ENCODE results near the gene TEKTIP1.
A peak's percentile ranks its signal among the peaks of the same experiment; 100 is the strongest.

Gene TEKTIP1

GRCh38 chr19:3537438-3538240, 1.3 kb upstream of the TEKTIP1 start:
- no peak for DNase-seq (ENCODE audit: low spot score)

GRCh38 chr19:3538258-3538929, 580 bp upstream of the TEKTIP1 start:
- DNase-seq (ENCODE audit: low spot score) = no peak

GRCh38 chr19:3539756-3540118, 763 bp downstream of the TEKTIP1 start:
- no peak for DNase-seq (ENCODE audit: low spot score)

GRCh38 chr19:3543150-3544057, 4.4 kb downstream of the TEKTIP1 start:
- DNase-seq (ENCODE audit: low spot score) = peak; percentile 73

GRCh38 chr19:3544058-3544376, 5.0 kb downstream of the TEKTIP1 start:
- no peak for DNase-seq (ENCODE audit: low spot score)

GRCh38 chr19:3544742-3545668, 6.0 kb downstream of the TEKTIP1 start:
- peak; percentile 89 for DNase-seq (ENCODE audit: low spot score)

GRCh38 chr19:3545669-3546034, 6.7 kb downstream of the TEKTIP1 start:
- DNase-seq (ENCODE audit: low spot score) = no peak

- no peak for DNase-seq (ENCODE audit: low spot score)
Observed at GRCh38 chr19:3546119-3546518, 7.1 kb downstream of the TEKTIP1 start.

- DNase-seq (ENCODE audit: low spot score) = no peak
Observed at GRCh38 chr19:3547301-3547731, 8.3 kb downstream of the TEKTIP1 start.

- DNase-seq (ENCODE audit: low spot score) = no peak
Observed at GRCh38 chr19:3547767-3548282, 8.9 kb downstream of the TEKTIP1 start.

- peak; percentile 69 for DNase-seq (ENCODE audit: low spot score)
Observed at GRCh38 chr19:3548606-3549005, 9.6 kb downstream of the TEKTIP1 start.

GRCh38 chr19:3549816-3550215, 10.8 kb downstream of the TEKTIP1 start:
- no peak for DNase-seq (ENCODE audit: low spot score)

- no peak for DNase-seq (ENCODE audit: low spot score)
Observed at GRCh38 chr19:3550947-3551791, 12.2 kb downstream of the TEKTIP1 start.

- no peak for DNase-seq (ENCODE audit: low spot score)
Observed at GRCh38 chr19:3551792-3552095, 12.8 kb downstream of the TEKTIP1 start.

- no peak for DNase-seq (ENCODE audit: low spot score)
Observed at GRCh38 chr19:3554254-3555083, 15.5 kb downstream of the TEKTIP1 start.

- DNase-seq (ENCODE audit: low spot score) = no peak
Observed at GRCh38 chr19:3555653-3556422, 16.9 kb downstream of the TEKTIP1 start.

- no peak for DNase-seq (ENCODE audit: low spot score)
Observed at GRCh38 chr19:3556423-3556977, 17.5 kb downstream of the TEKTIP1 start.

- no peak for DNase-seq (ENCODE audit: low spot score)
Observed at GRCh38 chr19:3556978-3557460, 18.0 kb downstream of the TEKTIP1 start.
